ENCODE results near the gene ABI3BP. TPM values are rescaled to one million over a fixed set of nuclear protein-coding genes. Genes with fewer than 3 reads are reported as not detected.

The ABI3BP gene
- total RNA-seq, 5 donors from 2014 or later (not counting 1 experiment from before 2014, with no cell fraction given), result 0.18 to 0.66 (median 0.43) TPM; not detected in 2

- Mint-ChIP-seq H3K4me1 (peaks cover 0 to 8% (median 0%) of the 10 kb centered on the region in 3 donors), H3K9me3 (no peaks in the 10 kb centered on the region), H3K27me3 (peaks cover 4 to 9% of the 10 kb centered on the region in 2 donors), H3K4me3 (no peak overlapping the region), H3K36me3 (no peaks in the 10 kb centered on the region), H3K27ac (no peak overlapping the region)
- Histone ChIP-seq H3K4me1 (ENCODE audit: control insufficient read depth in 1 of 2, extremely low read depth in 1 of 2, insufficient read depth in 2 of 2, low read length in 2 of 2) (no peaks in the 10 kb centered on the region), H3K27ac (ENCODE audit: low read length) (no peak overlapping the region), H3K27me3 (replicated peaks in 1 of 2; ENCODE audit: control insufficient read depth in 2 of 2, extremely low read depth in 1 of 2, insufficient read depth in 2 of 2, low read length in 1 of 2) (no peaks in the 10 kb centered on the region), H3K9me3 (no peaks in the 10 kb centered on the region), H3K4me3 (ENCODE audit: control insufficient read depth in 1 of 2, extremely low read depth in 1 of 2, low read length in 1 of 2) (no peak overlapping the region), H3K36me3 (ENCODE audit: control insufficient read depth in 2 of 2, extremely low read depth in 1 of 2, insufficient read depth in 1 of 2, low read length in 1 of 2) (no peaks in the 10 kb centered on the region)
- ATAC-seq (replicated peaks in 1 of 4) (no peak), DNase-seq (no peak)
- CTCF ChIA-PET, result no interaction called here
- POLR2A ChIA-PET, result interaction anchor here in 1 of 2 donors (0.6 kb wide), 1 partner anchor 246 kb away, joined by 3 read pairs; no protein-coding TSS in a partner anchor
- WGBS (ENCODE audit: insufficient coverage), result 25% methylated on average over 1 of the region's 3 CpGs
These were observed 799 bp downstream of the ABI3BP start for GRCh38 chr3:100992231-100993012.

GRCh38 chr3:100988080-100988479 lies 5.1 kb downstream of the ABI3BP start:
- POLR2A ChIA-PET, result no interaction called here
- no CpG with 5 or more reads among the region's 1 CpG for WGBS (ENCODE audit: insufficient coverage)
- DNase-seq, result no peak
- peaks cover 2 to 7% of the 10 kb centered on the region in 2 donors for H3K27me3 Mint-ChIP-seq
- no peak for ATAC-seq (replicated peaks in 1 of 4)
- H3K36me3 ChIP-seq (ENCODE audit: control insufficient read depth in 2 of 2, extremely low read depth in 1 of 2, insufficient read depth in 1 of 2, low read length in 1 of 2), result no peaks in the 10 kb centered on the region
- no peaks in the 10 kb centered on the region for H3K36me3 Mint-ChIP-seq
- H3K27ac ChIP-seq (ENCODE audit: low read length), result no peak overlapping the region
- no peak overlapping the region for H3K27ac Mint-ChIP-seq
- no peak overlapping the region for H3K4me3 ChIP-seq (ENCODE audit: control insufficient read depth in 1 of 2, extremely low read depth in 1 of 2, low read length in 1 of 2)
- H3K4me3 Mint-ChIP-seq, result no peak overlapping the region
- no peaks in the 10 kb centered on the region for H3K4me1 ChIP-seq (ENCODE audit: control insufficient read depth in 1 of 2, extremely low read depth in 1 of 2, insufficient read depth in 2 of 2, low read length in 2 of 2)
- no peaks in the 10 kb centered on the region for H3K9me3 Mint-ChIP-seq
- CTCF ChIA-PET, result interaction anchor here in 1 of 2 donors (0.6 kb wide), 1 partner anchor 1372 kb away, joined by 3 read pairs; no protein-coding TSS in a partner anchor
- no peaks in the 10 kb centered on the region for H3K27me3 ChIP-seq (replicated peaks in 1 of 2; ENCODE audit: control insufficient read depth in 2 of 2, extremely low read depth in 1 of 2, insufficient read depth in 2 of 2, low read length in 1 of 2)
- H3K9me3 ChIP-seq, result no peaks in the 10 kb centered on the region
- H3K4me1 Mint-ChIP-seq, result peaks cover 0 to 6% (median 0%) of the 10 kb centered on the region in 3 donors

GRCh38 chr3:100984308-100984707 lies 8.9 kb downstream of the ABI3BP start:
- H3K27ac ChIP-seq (ENCODE audit: low read length), result no peak overlapping the region
- CTCF ChIA-PET, result interaction anchor here in 1 of 2 donors (0.5 kb wide), 1 partner anchor 9 kb away, joined by 9 read pairs; no protein-coding TSS in a partner anchor
- Mint-ChIP-seq H3K27me3 (peaks cover 6% of the 10 kb centered on the region in 2 donors), H3K4me3 (no peak overlapping the region), H3K4me1 (no peaks in the 10 kb centered on the region), H3K27ac (no peak overlapping the region), H3K9me3 (no peaks in the 10 kb centered on the region), H3K36me3 (no peaks in the 10 kb centered on the region)
- no peak overlapping the region for H3K4me3 ChIP-seq (ENCODE audit: control insufficient read depth in 1 of 2, extremely low read depth in 1 of 2, low read length in 1 of 2)
- no peaks in the 10 kb centered on the region for H3K27me3 ChIP-seq (replicated peaks in 1 of 2; ENCODE audit: control insufficient read depth in 2 of 2, extremely low read depth in 1 of 2, insufficient read depth in 2 of 2, low read length in 1 of 2)
- POLR2A ChIA-PET, result no interaction called here
- DNase-seq (no peak), ATAC-seq (replicated peaks in 1 of 4) (no peak)
- no peaks in the 10 kb centered on the region for H3K9me3 ChIP-seq
- H3K36me3 ChIP-seq (ENCODE audit: control insufficient read depth in 2 of 2, extremely low read depth in 1 of 2, insufficient read depth in 1 of 2, low read length in 1 of 2), result no peaks in the 10 kb centered on the region
- no peaks in the 10 kb centered on the region for H3K4me1 ChIP-seq (ENCODE audit: control insufficient read depth in 1 of 2, extremely low read depth in 1 of 2, insufficient read depth in 2 of 2, low read length in 2 of 2)

- no peaks in the 10 kb centered on the region for H3K9me3 ChIP-seq
- DNase-seq (no peak), ATAC-seq (replicated peaks in 1 of 4) (no peak)
- Mint-ChIP-seq H3K4me3 (no peak overlapping the region), H3K4me1 (no peaks in the 10 kb centered on the region), H3K27me3 (peaks cover 4 to 9% of the 10 kb centered on the region in 2 donors), H3K27ac (no peak overlapping the region), H3K36me3 (no peaks in the 10 kb centered on the region), H3K9me3 (no peaks in the 10 kb centered on the region)
- H3K4me1 ChIP-seq (ENCODE audit: control insufficient read depth in 1 of 2, extremely low read depth in 1 of 2, insufficient read depth in 2 of 2, low read length in 2 of 2), result no peaks in the 10 kb centered on the region
- no peak overlapping the region for H3K4me3 ChIP-seq (ENCODE audit: control insufficient read depth in 1 of 2, extremely low read depth in 1 of 2, low read length in 1 of 2)
- WGBS (ENCODE audit: insufficient coverage), result 62% methylated on average over 3 of the region's 4 CpGs
- no peak overlapping the region for H3K27ac ChIP-seq (ENCODE audit: low read length)
- no peaks in the 10 kb centered on the region for H3K36me3 ChIP-seq (ENCODE audit: control insufficient read depth in 2 of 2, extremely low read depth in 1 of 2, insufficient read depth in 1 of 2, low read length in 1 of 2)
- POLR2A ChIA-PET, result no interaction called here
- CTCF ChIA-PET, result no interaction called here
- H3K27me3 ChIP-seq (replicated peaks in 1 of 2; ENCODE audit: control insufficient read depth in 2 of 2, extremely low read depth in 1 of 2, insufficient read depth in 2 of 2, low read length in 1 of 2), result no peaks in the 10 kb centered on the region
These were observed 10.5 kb downstream of the ABI3BP start for GRCh38 chr3:100982710-100983109.

GRCh38 chr3:100981164-100981911 lies 11.9 kb downstream of the ABI3BP start:
- Histone ChIP-seq H3K36me3 (ENCODE audit: control insufficient read depth in 2 of 2, extremely low read depth in 1 of 2, insufficient read depth in 1 of 2, low read length in 1 of 2) (no peaks in the 10 kb centered on the region), H3K27me3 (replicated peaks in 1 of 2; ENCODE audit: control insufficient read depth in 2 of 2, extremely low read depth in 1 of 2, insufficient read depth in 2 of 2, low read length in 1 of 2) (no peaks in the 10 kb centered on the region), H3K27ac (ENCODE audit: low read length) (no peak overlapping the region), H3K4me3 (ENCODE audit: control insufficient read depth in 1 of 2, extremely low read depth in 1 of 2, low read length in 1 of 2) (no peak overlapping the region), H3K4me1 (ENCODE audit: control insufficient read depth in 1 of 2, extremely low read depth in 1 of 2, insufficient read depth in 2 of 2, low read length in 2 of 2) (no peaks in the 10 kb centered on the region), H3K9me3 (no peaks in the 10 kb centered on the region)
- Mint-ChIP-seq H3K36me3 (no peaks in the 10 kb centered on the region), H3K27me3 (peaks cover 4 to 9% of the 10 kb centered on the region in 2 donors), H3K27ac (no peak overlapping the region), H3K4me3 (no peak overlapping the region), H3K9me3 (no peaks in the 10 kb centered on the region), H3K4me1 (no peaks in the 10 kb centered on the region)
- ATAC-seq (replicated peaks in 1 of 4), result no peak
- DNase-seq, result no peak
- POLR2A ChIA-PET, result interaction anchor here in 1 of 2 donors (0.6 kb wide), 1 partner anchor 58 kb away, joined by 3 read pairs; no protein-coding TSS in a partner anchor
- CTCF ChIA-PET, result no interaction called here
- 90% methylated on average over 1 of the region's 3 CpGs for WGBS (ENCODE audit: insufficient coverage)

- H3K4me1 Mint-ChIP-seq, result no peaks in the 10 kb centered on the region
- H3K27me3 ChIP-seq (replicated peaks in 1 of 2; ENCODE audit: control insufficient read depth in 2 of 2, extremely low read depth in 1 of 2, insufficient read depth in 2 of 2, low read length in 1 of 2), result no peaks in the 10 kb centered on the region
- H3K27me3 Mint-ChIP-seq, result peaks cover 7 to 9% of the 10 kb centered on the region in 2 donors
- ATAC-seq (replicated peaks in 1 of 4), result no peak
- H3K36me3 ChIP-seq (ENCODE audit: control insufficient read depth in 2 of 2, extremely low read depth in 1 of 2, insufficient read depth in 1 of 2, low read length in 1 of 2), result no peaks in the 10 kb centered on the region
- ChIA-PET POLR2A (no interaction called here), CTCF (interaction anchor here in 1 of 2 donors (0.5 to 0.6 kb wide), 2 partner anchors 52 to 489 kb away, joined by 5 to 10 read pairs; no protein-coding TSS in a partner anchor)
- no peaks in the 10 kb centered on the region for H3K36me3 Mint-ChIP-seq
- no peak overlapping the region for H3K4me3 Mint-ChIP-seq
- WGBS (ENCODE audit: insufficient coverage), result no CpG with 5 or more reads among the region's 1 CpG
- no peak overlapping the region for H3K4me3 ChIP-seq (ENCODE audit: control insufficient read depth in 1 of 2, extremely low read depth in 1 of 2, low read length in 1 of 2)
- H3K9me3 ChIP-seq, result no peaks in the 10 kb centered on the region
- no peak overlapping the region for H3K27ac Mint-ChIP-seq
- no peak overlapping the region for H3K27ac ChIP-seq (ENCODE audit: low read length)
- no peak for DNase-seq
- H3K9me3 Mint-ChIP-seq, result no peaks in the 10 kb centered on the region
- no peaks in the 10 kb centered on the region for H3K4me1 ChIP-seq (ENCODE audit: control insufficient read depth in 1 of 2, extremely low read depth in 1 of 2, insufficient read depth in 2 of 2, low read length in 2 of 2)
These were observed 15.1 kb downstream of the ABI3BP start for GRCh38 chr3:100978011-100978659.
